ENCODE results near the gene EDIL3.
"Not testable (repeated sequence)": the region's sequence is repeated elsewhere in the genome, so short reads cannot be mapped to it uniquely, and the experiment has no call there.

Gene EDIL3

GRCh38 chr5:84184857-84185256 is 199.8 kb downstream of the EDIL3 start:
- H3K36me3 ChIP-seq, result peaks cover 6% of the 10 kb centered on the region
- no peak overlapping the region for H3K27ac ChIP-seq
- H3K4me3 ChIP-seq (ENCODE audit: low read depth, low read length), result no peak overlapping the region
- no peak for DNase-seq
- no peaks in the 10 kb centered on the region for H3K9me3 ChIP-seq (ENCODE audit: severe bottlenecking)
- H3K27me3 ChIP-seq (ENCODE audit: insufficient read depth, low read depth, severe bottlenecking), result no peaks in the 10 kb centered on the region
- TF ChIP-seq, protein P1, sequence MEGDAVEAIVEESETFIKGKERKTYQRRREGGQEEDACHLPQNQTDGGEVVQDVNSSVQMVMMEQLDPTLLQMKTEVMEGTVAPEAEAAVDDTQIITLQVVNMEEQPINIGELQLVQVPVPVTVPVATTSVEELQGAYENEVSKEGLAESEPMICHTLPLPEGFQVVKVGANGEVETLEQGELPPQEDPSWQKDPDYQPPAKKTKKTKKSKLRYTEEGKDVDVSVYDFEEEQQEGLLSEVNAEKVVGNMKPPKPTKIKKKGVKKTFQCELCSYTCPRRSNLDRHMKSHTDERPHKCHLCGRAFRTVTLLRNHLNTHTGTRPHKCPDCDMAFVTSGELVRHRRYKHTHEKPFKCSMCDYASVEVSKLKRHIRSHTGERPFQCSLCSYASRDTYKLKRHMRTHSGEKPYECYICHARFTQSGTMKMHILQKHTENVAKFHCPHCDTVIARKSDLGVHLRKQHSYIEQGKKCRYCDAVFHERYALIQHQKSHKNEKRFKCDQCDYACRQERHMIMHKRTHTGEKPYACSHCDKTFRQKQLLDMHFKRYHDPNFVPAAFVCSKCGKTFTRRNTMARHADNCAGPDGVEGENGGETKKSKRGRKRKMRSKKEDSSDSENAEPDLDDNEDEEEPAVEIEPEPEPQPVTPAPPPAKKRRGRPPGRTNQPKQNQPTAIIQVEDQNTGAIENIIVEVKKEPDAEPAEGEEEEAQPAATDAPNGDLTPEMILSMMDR (IDR thresholded peaks at IDR 0.05; ENCODE audit: low read depth, low read length), result no peak

DNA sequence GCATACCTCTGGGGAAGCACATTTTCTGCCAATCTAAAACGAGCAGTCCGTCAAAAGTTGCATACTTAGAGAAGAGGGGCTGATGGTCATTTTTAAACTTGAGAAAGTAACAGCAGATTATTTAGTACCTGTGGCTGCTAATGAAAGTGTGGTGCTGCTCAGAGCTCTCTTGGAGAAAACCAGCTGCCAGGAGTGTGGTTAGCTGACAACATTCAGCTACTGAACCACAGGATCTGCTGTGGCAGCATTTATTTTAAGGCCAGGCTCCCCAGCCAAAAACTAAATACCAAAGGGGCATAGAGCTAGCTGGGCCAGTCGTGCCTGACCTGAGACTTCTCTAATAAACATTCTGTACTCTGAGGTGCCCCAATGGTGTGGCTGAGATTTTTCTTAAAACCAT is 203.6 kb downstream of the EDIL3 start:
- TF ChIP-seq, protein P1 (IDR thresholded peaks at IDR 0.05; ENCODE audit: low read depth, low read length), result no peak
- peaks cover 13% of the 10 kb centered on the region for H3K36me3 ChIP-seq
- no peaks in the 10 kb centered on the region for H3K27me3 ChIP-seq (ENCODE audit: insufficient read depth, low read depth, severe bottlenecking)
- H3K4me3 ChIP-seq (ENCODE audit: low read depth, low read length), result no peak overlapping the region
- no peak for DNase-seq
- H3K27ac ChIP-seq, result no peak overlapping the region
- no peaks in the 10 kb centered on the region for H3K9me3 ChIP-seq (ENCODE audit: severe bottlenecking)

GRCh38 chr5:84168841-84169240 is 215.8 kb downstream of the EDIL3 start:
- Histone ChIP-seq H3K4me3 (ENCODE audit: low read depth, low read length) (no peak overlapping the region), H3K36me3 (peaks cover 7% of the 10 kb centered on the region), H3K9me3 (ENCODE audit: severe bottlenecking) (no peaks in the 10 kb centered on the region), H3K27me3 (ENCODE audit: insufficient read depth, low read depth, severe bottlenecking) (no peaks in the 10 kb centered on the region), H3K27ac (no peak overlapping the region)
- DNase-seq, result no peak
- TF ChIP-seq, protein P1 (IDR thresholded peaks at IDR 0.05; ENCODE audit: low read depth, low read length), result no peak

DNA sequence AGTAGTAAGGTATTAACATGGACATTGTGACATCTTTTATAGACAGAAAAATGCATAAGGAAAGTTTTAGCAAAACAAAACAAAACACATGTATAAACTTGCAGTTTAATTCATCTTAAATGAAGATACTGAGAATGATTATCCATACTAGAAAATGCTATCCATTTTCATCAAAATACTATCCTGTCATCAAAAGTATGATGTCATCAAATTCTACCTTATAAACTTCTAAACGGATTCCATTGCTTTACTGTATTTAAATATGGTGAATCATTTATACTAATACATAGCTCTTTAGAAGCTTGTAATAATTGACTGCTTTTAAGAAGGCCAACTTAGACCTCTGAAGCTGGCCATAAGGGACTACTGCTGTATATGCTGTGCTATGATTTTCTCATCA is 221.0 kb downstream of the EDIL3 start:
- Histone ChIP-seq H3K36me3 (no peaks in the 10 kb centered on the region; the same call in 1 of the 2 replicates), H3K4me3 (ENCODE audit: low read depth, low read length) (no peak overlapping the region), H3K27ac (no peak overlapping the region), H3K9me3 (ENCODE audit: severe bottlenecking) (no peaks in the 10 kb centered on the region), H3K27me3 (ENCODE audit: insufficient read depth, low read depth, severe bottlenecking) (no peaks in the 10 kb centered on the region)
- TF ChIP-seq, protein P1 (IDR thresholded peaks at IDR 0.05; ENCODE audit: low read depth, low read length), result no peak
- no peak for DNase-seq

GRCh38 chr5:84162695-84163094 is 222.0 kb downstream of the EDIL3 start:
- H3K9me3 ChIP-seq (ENCODE audit: severe bottlenecking), result no peaks in the 10 kb centered on the region
- TF ChIP-seq, protein P1 (IDR thresholded peaks at IDR 0.05; ENCODE audit: low read depth, low read length), result no peak
- no peak overlapping the region for H3K4me3 ChIP-seq (ENCODE audit: low read depth, low read length)
- no peaks in the 10 kb centered on the region; the same call in 1 of the 2 replicates for H3K36me3 ChIP-seq
- DNase-seq, result no peak
- H3K27ac ChIP-seq, result no peak overlapping the region
- no peaks in the 10 kb centered on the region for H3K27me3 ChIP-seq (ENCODE audit: insufficient read depth, low read depth, severe bottlenecking)

DNA sequence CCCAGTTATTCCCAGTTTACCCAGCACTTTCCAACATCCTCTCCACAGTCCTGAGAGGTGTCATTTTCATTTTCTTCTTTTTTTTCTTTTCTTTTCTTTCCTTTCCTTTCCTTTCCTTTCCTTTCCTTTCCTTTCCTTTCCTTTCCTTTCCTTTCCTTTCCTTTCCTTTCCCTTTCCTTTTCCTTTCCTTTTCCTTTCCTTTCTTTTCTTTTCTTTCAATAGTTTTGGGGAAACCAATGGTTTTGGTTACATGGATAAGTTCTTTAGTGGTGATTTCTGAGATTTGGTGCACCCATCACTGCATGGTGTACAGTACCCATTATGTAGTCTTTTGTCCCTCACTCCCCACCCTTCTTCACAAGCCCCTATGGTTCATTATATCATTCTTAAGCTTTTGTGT is 224.0 kb downstream of the EDIL3 start:
- H3K27me3 ChIP-seq (ENCODE audit: insufficient read depth, low read depth, severe bottlenecking); H3K4me3 ChIP-seq (ENCODE audit: low read depth, low read length); H3K36me3 ChIP-seq; H3K9me3 ChIP-seq (ENCODE audit: severe bottlenecking); DNase-seq; H3K27ac ChIP-seq: not testable (repeated sequence)

All from WERI-Rb-1 (cell line).